NCI-H2171 treated with DMSO at 0.1 percent for 48 hours (cell line): ENCODE results near the gene CFL1.

Experiments used
- DNase-seq: peaks from one replicate; lab custom pipeline; 2025; lab: John Stamatoyannopoulos, UW

The CFL1 gene

DNA sequence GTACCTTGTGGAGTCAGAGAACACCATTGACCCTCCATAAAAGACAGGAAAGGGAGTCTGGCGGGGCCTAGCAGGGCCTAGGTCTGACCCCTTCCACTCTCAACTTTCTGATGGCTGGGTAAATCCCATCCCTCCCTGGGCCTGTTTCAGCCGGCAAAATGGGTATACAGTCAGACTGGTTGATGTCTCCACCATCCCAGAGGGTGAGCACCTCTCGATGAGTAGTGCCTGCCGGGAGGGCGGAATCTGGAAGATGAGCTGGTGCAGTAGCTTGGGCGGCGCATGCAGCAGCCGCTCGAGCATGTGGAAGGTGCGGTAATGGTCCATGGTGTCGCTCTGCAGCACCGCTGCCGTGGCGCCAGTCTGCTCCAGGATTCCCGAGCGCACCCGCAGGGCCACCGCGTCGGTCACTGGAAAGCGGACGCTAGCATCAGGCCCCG is 29.8 kb upstream of the CFL1 start:
- no peak for DNase-seq

DNA sequence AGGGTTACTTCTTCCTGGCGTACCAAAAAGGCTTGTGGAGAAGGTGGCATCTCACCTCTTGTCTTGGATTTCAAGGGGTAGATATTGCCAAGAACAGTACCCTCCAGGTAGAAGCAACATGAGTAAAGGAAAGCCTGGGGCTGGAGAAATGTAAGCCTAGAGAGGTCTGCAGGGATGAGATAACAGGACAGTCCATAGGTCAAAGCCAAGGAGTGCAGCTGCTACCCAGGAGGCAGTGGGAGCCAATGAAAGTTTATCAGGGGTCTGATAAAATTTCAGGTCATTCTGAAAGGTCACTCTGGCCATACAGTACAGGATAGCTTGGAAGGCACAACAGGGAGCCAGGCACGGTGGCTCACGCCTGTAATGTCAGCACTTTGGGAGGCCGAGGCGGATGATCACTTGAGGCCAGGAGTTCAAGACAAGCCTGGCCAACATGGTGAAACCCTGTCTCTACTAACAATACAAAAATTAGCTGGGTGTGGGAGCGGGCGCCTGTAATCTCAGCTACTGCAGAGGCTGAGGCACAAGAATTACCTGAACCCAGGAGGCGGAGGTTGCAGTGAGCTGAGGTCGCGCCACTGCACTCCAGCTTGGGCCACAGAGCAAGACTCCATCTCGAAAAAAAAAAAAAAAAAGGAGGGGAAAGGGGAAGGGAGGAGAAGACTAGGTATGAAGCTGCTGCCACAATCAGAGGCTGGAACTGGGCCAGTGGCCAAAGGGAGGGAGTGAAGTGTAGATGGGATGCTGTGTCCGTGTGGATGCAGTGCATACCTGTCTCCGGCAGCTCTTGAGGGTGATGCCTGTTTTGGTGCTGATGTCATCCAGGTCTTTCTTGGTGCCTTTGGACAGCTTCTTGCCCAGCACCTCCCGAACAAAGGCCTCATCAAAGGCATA is 29.1 kb upstream of the CFL1 start:
- DNase-seq: no peak

DNA sequence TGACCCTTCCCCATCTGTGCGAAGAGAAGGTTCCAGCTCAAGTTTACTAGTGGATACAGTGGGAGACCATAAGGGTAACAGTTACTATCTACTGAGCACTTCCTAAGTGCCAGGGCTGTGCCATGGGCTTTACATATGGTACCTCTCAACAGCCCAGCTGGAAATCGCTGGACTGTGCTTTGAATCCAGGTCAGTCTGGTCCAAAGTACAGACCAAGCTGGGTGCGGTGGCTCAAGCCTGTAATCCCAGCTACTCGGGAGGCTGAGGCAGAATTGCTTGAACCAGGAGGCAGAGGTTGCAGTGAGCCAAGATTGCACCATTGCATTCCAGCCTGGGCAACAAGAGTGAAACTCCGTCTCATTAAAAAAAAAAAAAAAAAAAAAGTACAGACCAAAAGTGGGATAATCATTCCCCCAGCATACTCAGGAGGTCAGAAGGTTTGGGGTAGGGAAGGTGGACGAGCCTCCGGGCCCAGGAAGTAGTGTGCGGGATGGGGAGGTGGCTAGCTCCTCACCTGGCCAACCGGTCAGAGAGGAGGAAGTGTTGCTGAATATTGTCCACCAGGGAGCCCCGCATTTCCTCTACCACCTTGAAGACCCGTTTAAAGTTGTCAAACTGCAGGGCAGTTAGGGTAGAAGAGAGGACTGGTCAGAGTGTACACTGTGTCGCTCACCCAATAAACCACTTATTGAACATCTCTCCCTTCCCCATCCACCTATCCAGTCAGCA is 28.0 kb upstream of the CFL1 start:
- DNase-seq: no peak

DNA sequence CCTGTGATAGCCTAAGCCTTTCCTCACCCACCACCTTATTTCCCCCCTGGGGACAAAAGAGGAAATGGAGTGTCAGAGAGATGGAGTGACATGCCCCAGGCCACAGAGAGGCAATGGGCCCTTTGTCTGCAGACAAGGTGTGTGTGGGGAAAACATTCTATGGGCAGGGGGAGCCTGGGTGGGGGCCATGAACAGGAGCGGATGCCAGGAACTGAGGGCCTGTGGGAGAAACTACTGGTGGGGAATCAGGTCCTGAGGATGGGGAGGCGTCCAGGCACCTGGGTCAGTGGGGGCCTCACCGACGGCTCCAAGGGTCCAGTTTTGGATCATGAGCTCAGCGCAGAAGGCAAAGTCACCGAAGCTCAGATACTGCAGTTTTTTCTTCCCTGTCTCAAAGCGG is 27.3 kb upstream of the CFL1 start:
- DNase-seq: no peak

DNA sequence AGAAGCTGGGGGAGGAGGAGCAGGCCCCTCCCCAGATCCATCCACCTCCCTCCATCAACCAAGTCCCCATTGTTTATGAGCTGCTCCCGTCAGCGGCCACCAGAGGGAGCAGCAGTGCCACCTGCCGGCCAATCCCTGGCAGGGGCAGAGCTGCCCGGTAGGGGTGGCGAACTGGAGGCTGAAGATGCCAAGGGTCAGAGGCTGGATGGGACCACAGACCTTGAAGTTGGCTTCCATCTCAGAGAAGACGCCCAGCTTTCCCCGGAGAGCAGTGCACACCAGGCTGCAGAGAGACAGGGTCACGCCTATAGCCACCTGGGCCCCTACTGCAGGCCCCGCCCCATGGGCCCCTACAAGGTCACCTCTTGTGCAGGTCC is 26.7 kb upstream of the CFL1 start:
- DNase-seq: peak; percentile 49

DNA sequence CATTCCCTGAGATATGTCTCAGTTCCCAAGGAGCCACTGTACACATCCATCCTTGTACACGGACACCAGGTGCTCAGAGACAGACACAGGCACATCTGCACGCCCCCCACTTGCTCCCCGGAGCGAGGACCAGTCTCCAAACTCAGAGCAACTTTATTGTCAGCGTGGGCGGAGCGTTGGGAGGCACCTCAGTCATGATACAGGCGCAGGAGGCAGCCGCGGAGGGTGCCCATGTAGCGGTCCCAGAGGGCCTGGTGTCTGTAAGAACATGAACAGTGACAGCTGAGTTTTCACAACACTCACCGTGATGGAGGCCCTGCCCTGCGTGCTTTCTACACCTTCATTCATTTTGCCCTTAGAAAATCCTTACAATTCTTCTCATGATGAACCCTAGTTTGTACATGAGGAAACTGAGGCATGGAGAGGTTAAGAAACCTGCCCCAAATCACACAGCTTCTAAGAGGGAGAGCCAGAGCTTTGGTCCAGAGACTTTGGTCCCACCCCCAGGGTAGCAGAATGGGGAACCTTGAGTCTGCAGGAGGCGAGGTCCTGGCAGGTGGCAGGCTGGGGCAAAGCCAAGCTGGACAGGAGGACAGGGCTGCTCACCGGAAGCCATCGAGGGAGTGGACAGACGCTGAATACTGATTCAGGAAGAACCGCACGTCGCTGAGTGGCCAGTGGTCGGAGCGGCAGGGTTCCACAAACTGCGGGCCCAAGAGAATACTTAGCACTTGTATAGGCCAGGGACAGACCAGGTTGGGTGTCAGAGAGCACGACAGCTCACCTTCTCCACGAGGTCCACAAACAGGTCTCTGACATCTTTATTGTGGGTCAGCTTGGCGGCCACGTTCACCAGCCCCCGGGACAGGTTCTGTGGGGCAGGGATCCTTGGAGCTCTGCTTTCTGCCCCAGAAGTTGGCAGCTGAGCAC is 26.1 kb upstream of the CFL1 start:
- no peak for DNase-seq

DNA sequence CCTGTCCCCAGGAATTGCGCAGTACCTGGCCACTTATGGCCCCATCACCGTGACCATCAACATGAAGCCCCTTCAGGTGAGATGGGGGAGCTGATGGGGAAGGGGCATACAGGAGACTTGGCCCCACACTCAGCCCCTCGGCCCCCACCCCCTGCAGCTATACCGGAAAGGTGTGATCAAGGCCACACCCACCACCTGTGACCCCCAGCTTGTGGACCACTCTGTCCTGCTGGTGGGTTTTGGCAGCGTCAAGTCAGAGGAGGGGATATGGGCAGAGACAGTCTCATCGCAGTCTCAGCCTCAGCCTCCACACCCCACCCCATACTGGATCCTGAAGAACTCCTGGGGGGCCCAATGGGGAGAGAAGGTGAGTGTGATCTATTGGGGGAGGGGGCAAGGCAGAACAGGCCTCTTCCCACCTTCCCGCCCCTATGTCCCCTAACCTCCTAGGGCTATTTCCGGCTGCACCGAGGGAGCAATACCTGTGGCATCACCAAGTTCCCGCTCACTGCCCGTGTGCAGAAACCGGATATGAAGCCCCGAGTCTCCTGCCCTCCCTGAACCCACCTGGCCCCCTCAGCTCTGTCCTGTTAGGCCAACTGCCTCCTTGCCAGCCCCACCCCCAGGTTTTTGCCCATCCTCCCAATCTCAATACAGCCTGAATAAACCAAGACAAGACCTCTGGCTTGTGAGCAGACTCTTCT is 25.2 kb upstream of the CFL1 start:
- DNase-seq: no peak

DNA sequence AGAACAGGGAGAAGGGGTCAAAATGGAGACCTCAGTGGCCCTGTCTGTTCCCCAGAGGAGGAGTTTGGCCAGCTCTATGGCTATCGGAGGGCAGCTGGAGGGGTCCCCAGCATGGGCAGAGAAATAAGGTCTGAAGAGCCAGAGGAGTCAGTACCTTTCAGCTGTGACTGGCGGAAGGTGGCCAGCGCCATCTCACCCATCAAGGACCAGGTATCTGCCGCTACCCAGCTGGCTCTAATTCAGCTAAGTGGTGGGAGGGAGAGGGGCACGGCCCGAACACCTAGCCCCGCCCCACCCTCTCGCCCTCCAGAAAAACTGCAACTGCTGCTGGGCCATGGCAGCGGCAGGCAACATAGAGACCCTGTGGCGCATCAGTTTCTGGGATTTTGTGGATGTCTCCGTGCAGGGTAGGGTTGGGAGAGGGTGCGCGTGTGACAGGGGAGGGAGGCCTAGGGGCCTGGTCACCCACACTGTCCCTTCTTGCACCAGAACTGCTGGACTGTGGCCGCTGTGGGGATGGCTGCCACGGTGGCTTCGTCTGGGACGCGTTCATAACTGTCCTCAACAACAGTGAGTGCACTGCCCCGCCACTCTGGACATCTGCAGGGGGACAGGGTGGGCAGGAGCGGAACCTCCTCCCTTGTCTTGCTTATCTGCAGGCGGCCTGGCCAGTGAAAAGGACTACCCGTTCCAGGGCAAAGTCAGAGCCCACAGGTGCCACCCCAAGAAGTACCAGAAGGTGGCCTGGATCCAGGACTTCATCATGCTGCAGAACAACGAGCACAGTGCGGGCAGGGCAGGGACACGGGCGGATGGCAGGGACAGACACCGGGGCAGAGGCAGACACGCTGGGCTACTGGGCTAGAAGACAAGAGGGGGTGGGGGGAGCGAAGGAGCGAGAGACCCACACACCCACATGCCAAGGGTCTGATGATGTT is 24.4 kb upstream of the CFL1 start:
- no peak for DNase-seq

DNA sequence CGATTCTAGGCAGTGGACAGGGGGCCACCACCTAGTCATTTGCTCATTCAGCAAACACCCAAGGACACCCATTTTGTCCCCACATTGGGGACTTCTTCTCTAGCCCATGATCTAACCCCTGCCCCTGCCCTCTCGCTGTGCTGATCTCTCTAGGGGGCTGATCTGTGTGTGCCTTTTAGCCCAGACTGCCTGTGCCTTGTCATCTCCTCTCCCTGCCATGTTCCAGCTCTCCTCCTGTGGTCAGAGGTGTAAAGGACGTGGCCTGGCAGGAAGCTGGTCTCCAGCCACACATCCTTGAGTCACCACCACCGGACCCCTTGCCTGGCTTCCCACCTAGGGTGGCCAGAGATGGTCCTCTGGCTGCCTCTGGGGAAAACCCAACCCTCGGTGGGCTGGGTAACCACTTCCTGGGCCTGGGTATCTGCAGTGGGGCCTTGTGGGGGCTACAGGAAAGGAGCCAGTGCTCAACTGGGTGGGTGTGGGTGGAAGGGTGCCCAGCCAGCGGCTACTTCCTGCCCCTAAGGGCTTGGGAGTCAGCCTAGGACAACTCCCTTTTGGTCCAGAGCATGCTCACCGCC is 23.0 kb upstream of the CFL1 start:
- DNase-seq: no peak

DNA sequence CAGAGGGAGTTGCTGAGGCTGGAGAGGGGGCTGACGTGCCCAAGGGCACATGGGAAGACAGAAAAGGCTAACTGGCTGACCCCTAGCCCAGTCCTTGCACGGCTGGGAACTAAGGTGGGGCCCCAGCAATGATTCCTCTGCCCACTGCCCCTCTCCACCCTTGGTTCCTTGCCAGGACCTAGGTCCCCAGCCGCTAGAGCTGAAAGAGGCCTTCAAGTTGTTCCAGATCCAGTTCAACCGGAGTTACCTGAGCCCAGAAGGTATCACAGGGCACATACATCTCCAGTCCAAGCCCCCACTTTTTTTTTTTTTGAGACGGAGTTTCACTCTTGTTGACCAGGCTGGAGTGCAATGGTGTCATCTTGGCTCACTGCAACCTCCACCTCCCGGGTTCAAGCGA is 22.0 kb upstream of the CFL1 start:
- no peak for DNase-seq

DNA sequence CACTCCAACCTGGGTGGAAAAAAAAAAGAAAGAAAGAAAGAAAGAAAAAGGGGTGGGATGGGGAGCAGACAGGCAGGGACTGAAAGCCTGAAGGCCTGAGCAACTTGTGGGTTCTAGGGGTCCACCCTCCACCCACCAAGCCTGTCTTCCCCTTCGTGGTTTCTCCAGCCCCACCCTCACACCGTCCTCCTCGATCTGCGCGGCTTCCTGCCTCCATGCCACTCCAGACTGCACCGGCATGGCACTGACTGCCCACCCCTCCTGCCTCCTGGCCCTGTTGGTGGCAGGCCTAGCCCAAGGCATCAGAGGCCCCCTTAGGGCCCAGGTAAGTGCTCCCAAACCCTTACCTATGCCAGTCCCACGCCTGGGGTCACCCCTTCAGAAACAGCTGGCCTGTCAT is 21.6 kb upstream of the CFL1 start, which contains the start of gene CTSW:
CTSW (plus strand) TSS at position 221 of the 400 bp plus-strand sequence; CDS start at position 239, 18 bp downstream.
- DNase-seq: no peak

DNA sequence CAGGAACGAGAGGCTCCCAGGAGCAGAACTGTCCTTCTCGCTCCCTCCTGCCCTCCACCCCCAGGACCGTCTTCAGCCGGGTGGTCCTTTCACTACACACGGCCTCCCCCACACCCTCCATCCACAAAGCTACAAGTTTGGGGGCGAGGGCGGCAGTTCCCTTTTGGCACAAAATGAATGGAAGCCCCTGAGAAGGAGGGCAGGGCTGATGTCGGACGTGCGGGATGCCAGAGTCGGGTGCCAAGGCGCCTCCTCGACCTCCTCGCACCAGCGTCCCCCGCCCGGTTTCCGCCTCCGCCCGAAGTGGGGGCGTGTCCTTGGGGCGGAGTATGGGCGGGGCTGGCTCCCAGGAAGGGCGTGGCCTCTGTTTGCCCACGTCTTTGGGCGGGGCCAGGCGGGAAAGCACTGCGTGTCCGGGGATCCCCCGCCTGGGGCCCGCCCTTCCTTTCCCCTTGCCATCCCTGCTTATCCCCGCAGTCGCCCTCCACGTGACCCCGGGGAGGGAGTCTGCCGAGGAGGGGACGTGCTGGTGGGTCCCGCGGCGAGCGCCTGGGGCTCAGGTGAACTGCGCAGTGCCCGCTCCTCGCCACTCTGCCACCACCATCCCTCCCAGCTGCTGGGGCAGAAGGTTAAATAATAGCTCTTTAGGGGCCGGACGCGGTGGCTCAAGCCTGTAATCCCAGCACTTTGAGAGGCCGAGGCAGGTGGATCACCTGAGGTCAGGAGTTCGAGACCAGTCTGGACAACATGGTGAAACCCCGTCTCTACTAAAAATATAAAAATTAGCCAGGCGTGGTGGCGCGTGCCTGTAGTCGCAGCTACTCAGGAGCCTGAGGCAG is 15.6 kb upstream of the CFL1 start:
- peak; percentile 88 for DNase-seq

DNA sequence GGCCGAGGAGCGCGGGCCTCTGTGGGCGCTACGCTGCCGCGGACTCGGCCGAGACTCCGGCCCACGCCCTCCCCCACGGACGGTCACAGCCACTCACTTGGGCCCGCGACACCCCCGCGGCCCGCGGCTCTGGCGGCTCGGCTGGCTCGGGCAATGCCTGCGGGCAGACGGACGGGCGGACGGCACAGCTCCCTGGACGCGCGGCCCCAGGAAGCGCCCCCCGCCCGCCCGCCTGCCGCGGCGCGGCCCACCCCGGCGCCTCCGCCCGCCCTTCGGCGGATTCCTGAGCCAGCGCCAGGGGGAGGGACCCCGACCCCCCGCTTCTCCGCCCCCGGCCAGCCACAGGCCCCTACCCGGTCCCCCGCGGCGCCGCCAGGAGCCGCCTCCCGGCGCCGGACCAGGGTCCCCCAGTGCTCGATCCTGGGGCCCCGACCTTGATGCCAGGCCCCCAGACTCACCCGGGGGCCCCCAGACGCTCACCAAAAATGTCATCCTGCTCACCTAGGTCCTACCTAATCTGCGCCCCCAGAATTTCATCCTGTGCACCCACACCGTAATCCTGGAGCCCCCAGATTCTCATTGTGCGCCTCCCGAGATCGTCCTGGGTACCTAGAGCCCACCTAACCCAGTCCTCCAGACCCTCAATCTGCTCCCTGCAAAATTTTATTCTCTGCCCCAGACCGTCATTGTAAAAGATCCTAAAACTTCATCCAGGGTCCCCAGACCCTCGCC is 14.8 kb upstream of the CFL1 start, which contains the start of gene EFEMP2:
EFEMP2 (minus strand) TSS at position 215 of the 732 bp plus-strand sequence. CDS start 446 bp downstream, outside the sequence.
- no peak for DNase-seq

DNA sequence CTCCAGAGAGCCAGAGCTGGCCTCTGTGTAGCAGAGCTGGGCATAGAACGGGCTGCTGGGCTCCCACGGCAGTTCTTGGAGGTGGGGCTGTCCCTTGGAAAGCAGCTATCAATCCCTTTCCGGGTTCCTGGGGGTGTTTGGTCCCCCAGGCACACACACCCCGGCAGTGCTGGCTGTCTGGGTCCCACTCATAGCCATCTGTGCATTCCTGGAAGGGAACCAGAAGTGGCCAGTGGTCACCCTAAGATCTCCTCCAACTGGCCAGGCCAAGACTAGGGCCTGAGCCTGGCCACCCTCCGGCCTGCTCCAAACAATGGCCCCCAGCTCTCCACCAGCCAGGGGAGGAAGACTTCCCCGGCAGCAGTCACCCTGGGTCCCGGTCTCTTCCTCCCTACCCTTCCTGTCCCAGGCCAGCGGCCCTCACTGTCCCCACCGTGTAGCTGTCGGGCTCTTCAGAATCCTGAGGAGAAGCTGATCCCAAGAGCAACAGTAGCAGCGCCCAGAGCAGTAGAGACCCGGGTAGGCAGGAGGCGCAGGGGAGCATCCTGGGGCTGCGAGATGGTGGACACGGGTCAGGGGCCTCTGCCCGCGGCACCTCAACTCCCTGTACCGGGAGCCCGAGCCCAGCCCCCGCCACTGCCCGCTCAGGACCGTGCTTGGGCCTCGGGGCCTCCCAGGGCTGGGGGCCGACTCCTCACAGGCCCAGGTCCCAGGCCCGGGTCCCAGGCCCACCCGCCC is 14.0 kb upstream of the CFL1 start:
- no peak for DNase-seq

DNA sequence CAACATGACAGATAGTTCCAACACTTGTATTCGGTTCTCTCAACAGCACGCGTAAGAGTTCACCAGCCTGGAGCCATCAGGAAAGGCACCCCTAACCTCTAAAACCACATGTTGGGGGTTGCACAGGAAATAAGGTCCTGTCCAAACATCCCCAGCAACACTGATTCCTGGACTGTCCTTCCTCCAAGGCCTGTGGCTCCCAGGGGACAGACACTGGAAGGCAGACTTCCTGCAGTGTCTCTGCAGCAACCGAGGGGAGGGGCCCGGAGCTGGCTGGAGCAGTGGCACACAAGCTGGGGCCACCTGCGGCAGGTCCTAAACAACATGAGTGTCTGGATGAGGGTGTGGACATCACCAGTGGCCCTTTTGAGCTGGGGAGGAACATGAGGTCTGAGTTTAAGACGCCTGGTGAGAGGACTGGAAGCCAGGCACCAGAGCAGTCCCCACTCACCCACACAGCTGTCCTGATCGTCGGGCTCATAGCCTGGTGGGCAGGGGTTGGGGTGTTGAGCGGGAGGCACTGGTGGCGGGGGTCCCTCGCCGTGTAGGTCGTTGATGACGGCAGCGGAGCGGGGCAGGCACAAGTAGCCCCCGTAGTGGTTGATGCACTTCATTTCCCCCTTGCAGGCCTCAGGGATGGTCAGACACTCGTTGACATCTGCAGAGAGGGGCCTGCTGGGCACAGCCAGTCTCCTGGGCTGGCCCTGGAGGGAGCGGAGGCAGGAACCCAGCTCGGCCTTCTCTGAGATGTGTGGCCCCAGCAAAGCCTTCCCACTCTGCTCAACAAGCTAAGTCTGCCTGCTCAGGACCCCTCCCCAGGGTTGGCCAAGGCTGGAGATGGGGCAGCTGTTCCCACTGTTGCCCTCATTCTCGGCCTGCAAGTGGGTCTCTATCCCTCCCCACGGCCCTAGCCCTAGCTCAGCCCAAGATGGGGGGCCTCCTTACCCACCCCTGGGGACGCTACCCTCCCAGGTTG is 13.0 kb upstream of the CFL1 start:
- DNase-seq: no peak

DNA sequence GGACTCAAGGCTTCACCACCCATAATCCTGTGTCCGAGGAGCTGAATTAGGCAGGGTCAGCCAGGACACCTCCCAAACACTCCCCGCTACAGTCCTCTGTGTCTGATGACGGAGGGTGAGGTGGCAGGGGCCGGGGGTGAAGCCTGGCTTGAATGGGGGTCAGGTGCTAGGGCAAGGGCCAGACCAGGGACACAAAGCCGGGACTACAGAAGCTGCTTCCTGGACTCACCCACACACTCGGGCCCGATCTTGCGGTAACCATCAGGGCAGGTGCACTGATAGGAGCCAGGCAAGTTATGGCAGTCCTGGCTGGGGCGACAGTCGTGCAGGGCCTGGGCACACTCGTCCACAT is 12.3 kb upstream of the CFL1 start:
- DNase-seq: no peak
